Fibroblast of the conjunctiva (primary cell): ENCODE measurements around the gene TEC.
"Not testable (repeated sequence)": the region's sequence is repeated elsewhere in the genome, so short reads cannot be mapped to it uniquely, and the experiment has no call there.

Experiments
- DNase-seq: peaks from one replicate; pipeline ENCODE4 v3.0.0-alpha.2; 2010; ENCODE audit warnings: low read depth

Gene TEC

GRCh38 chr4:48242511-48243195 is 27.0 kb downstream of the TEC start:
- DNase-seq = no peak

- DNase-seq = no peak
These were observed 27.9 kb downstream of the TEC start for GRCh38 chr4:48241731-48242130.

- DNase-seq = no peak
These were observed 31.5 kb downstream of the TEC start for GRCh38 chr4:48237996-48238645.

- DNase-seq = no peak
These were observed 34.6 kb downstream of the TEC start for GRCh38 chr4:48235050-48235449.

GRCh38 chr4:48234575-48234974 is 35.1 kb downstream of the TEC start:
- DNase-seq = no peak

- DNase-seq = no peak
These were observed 40.7 kb downstream of the TEC start for GRCh38 chr4:48228949-48229348.

GRCh38 chr4:48227662-48228061 is 42.0 kb downstream of the TEC start:
- DNase-seq = no peak

GRCh38 chr4:48226199-48226598 is 43.4 kb downstream of the TEC start:
- no peak for DNase-seq

GRCh38 chr4:48225368-48226141 is 44.1 kb downstream of the TEC start:
- DNase-seq = no peak

- no peak for DNase-seq
These were observed 45.0 kb downstream of the TEC start for GRCh38 chr4:48224606-48225005.

GRCh38 chr4:48223633-48224295 is 45.9 kb downstream of the TEC start:
- no peak for DNase-seq

GRCh38 chr4:48222491-48222890 is 47.1 kb downstream of the TEC start:
- no peak for DNase-seq

GRCh38 chr4:48219430-48219829 is 50.2 kb downstream of the TEC start:
- not testable (repeated sequence) for DNase-seq

- DNase-seq = no peak
These were observed 53.1 kb downstream of the TEC start for GRCh38 chr4:48216563-48216962.

- DNase-seq = no peak
These were observed 53.7 kb downstream of the TEC start for GRCh38 chr4:48215977-48216376.

- DNase-seq = no peak
These were observed 57.5 kb downstream of the TEC start for GRCh38 chr4:48212165-48212564.

- no peak for DNase-seq
These were observed 58.7 kb downstream of the TEC start for GRCh38 chr4:48210966-48211328.

GRCh38 chr4:48205626-48206025 is 64.0 kb downstream of the TEC start:
- no peak for DNase-seq

GRCh38 chr4:48205107-48205506 is 64.5 kb downstream of the TEC start:
- no peak for DNase-seq

- no peak for DNase-seq
These were observed 65.8 kb downstream of the TEC start for GRCh38 chr4:48203819-48204218.

GRCh38 chr4:48197643-48198237 is 71.9 kb downstream of the TEC start:
- DNase-seq = no peak

GRCh38 chr4:48196758-48197504 is 72.7 kb downstream of the TEC start:
- no peak for DNase-seq
